22Rv1 (cell line): ENCODE data around the gene IFNE.

Experiments
- H3K27ac ChIP-seq: fragments of 450-650 bp; 2 replicates; pipeline ENCODE4 v1.5.1; 2017
- CTCF ChIP-seq: fragments of 450-650 bp; IDR thresholded peaks from 2 replicates; pipeline ENCODE4 v1.5.1; 2017; ENCODE audit warnings: mild to moderate bottlenecking
- ZFX ChIP-seq: fragments of 450-650 bp; IDR thresholded peaks from 2 replicates; pipeline ENCODE4 v1.6.1; 2017; ENCODE audit warnings: antibody characterized with exemption, borderline replicate concordance

Gene IFNE

GRCh38 chr9:21522348-21522747 is 40.2 kb upstream of the IFNE start:
- TF ChIP-seq CTCF: no peak
- no peak for TF ChIP-seq ZFX
- no peak overlapping the region for H3K27ac ChIP-seq

- no peak overlapping the region for H3K27ac ChIP-seq
- no peak for TF ChIP-seq CTCF
- no peak for TF ChIP-seq ZFX
Measured at GRCh38 chr9:21521448-21521847, 39.3 kb upstream of the IFNE start.

- no peak for TF ChIP-seq ZFX
- no peak for TF ChIP-seq CTCF
- no peak overlapping the region for H3K27ac ChIP-seq
Measured at GRCh38 chr9:21520501-21521228, 38.6 kb upstream of the IFNE start.

GRCh38 chr9:21519855-21520434 is 37.8 kb upstream of the IFNE start:
- no peak overlapping the region for H3K27ac ChIP-seq
- TF ChIP-seq CTCF (no peak), ZFX (no peak)

- H3K27ac ChIP-seq: no peak overlapping the region
- TF ChIP-seq CTCF (no peak), ZFX (no peak)
Measured at GRCh38 chr9:21516796-21517195, 34.7 kb upstream of the IFNE start.

- TF ChIP-seq CTCF: no peak
- no peak for TF ChIP-seq ZFX
Measured at GRCh38 chr9:21513431-21513830, 31.3 kb upstream of the IFNE start.

GRCh38 chr9:21510806-21511205 is 28.7 kb upstream of the IFNE start:
- no peak for TF ChIP-seq CTCF
- no peak for TF ChIP-seq ZFX
- no peak overlapping the region for H3K27ac ChIP-seq

More at GRCh38 chr9:21513431-21513830, 31.3 kb upstream of the IFNE start:
- H3K27ac ChIP-seq: no peak overlapping the region
